ENCODE results near the gene FAM193B. TPM values are rescaled to one million over a fixed set of nuclear protein-coding genes. Genes with fewer than 3 reads are reported as not detected.

The FAM193B gene
- total RNA-seq, 3 donors from 2014 or later (not counting 1 experiment from before 2014, with no cell fraction given) = 203 to 235 (median 216) TPM

- peaks cover 14% of the 10 kb centered on the region for H3K36me3 ChIP-seq (ENCODE audit: control insufficient read depth, insufficient read depth, low read length)
- peak within 1 kb of the TSS; percentile 74 for H3K27ac ChIP-seq (ENCODE audit: low read length)
- DNase-seq (peak; percentile 87 to 90), ATAC-seq (peak; percentile 94 to 97 (median 95))
- Mint-ChIP-seq H3K9me3 (no peaks in the 10 kb centered on the region), H3K27me3 (ENCODE audit: low read depth in 2 of 2) (no peaks in the 10 kb centered on the region), H3K4me1 (peaks cover 29 to 34% of the 10 kb centered on the region in 2 donors), H3K27ac (peak within 1 kb of the TSS; percentile 81 to 90), H3K4me3 (peak within 1 kb of the TSS; percentile 92), H3K36me3 (no peaks in the 10 kb centered on the region)
- no peak for TF ChIP-seq CTCF (IDR thresholded peaks at IDR 0.05)
- H3K9me3 ChIP-seq (ENCODE audit: control insufficient read depth, insufficient read depth, low read length) = no peaks in the 10 kb centered on the region
- H3K27me3 ChIP-seq (ENCODE audit: control insufficient read depth, insufficient read depth, low read length) = no peaks in the 10 kb centered on the region
- WGBS (ENCODE audit: insufficient coverage) = under 1% methylated on average over 85 of the region's 86 CpGs
- intact Hi-C loops (cut with micrococcal nuclease) = no loop called here
- H3K4me1 ChIP-seq (ENCODE audit: control insufficient read depth, insufficient read depth, low read length) = peaks cover 21% of the 10 kb centered on the region
- H3K4me3 ChIP-seq (ENCODE audit: low read length) = peak within 1 kb of the TSS; percentile 83
Measured at GRCh38 chr5:177599731-177600507, 45.6 kb upstream of the FAM193B start, which contains the start of gene B4GALT7. Gene B4GALT7 (plus strand): TSS chr5:177600132. CDS start chr5:177600211, 79 bp downstream.

GRCh38 chr5:177598477-177598876 is 44.1 kb upstream of the FAM193B start:
- TF ChIP-seq CTCF (IDR thresholded peaks at IDR 0.05) = no peak
- WGBS (ENCODE audit: insufficient coverage) = 23% methylated on average over 3 of the region's 5 CpGs
- Histone ChIP-seq H3K27ac (ENCODE audit: low read length) (no peak overlapping the region), H3K27me3 (ENCODE audit: control insufficient read depth, insufficient read depth, low read length) (no peaks in the 10 kb centered on the region), H3K4me3 (ENCODE audit: low read length) (no peak overlapping the region), H3K9me3 (ENCODE audit: control insufficient read depth, insufficient read depth, low read length) (no peaks in the 10 kb centered on the region), H3K36me3 (ENCODE audit: control insufficient read depth, insufficient read depth, low read length) (peaks cover 28% of the 10 kb centered on the region), H3K4me1 (ENCODE audit: control insufficient read depth, insufficient read depth, low read length) (peaks cover 24% of the 10 kb centered on the region)
- DNase-seq (no peak), ATAC-seq (no peak)
- H3K9me3 Mint-ChIP-seq = no peaks in the 10 kb centered on the region
- intact Hi-C loops (cut with micrococcal nuclease) = no loop called here
- peaks cover 5% of the 10 kb centered on the region for H3K36me3 Mint-ChIP-seq
- H3K4me1 Mint-ChIP-seq = peaks cover 33 to 39% of the 10 kb centered on the region in 2 donors
- no peaks in the 10 kb centered on the region for H3K27me3 Mint-ChIP-seq (ENCODE audit: low read depth in 2 of 2)
- peak overlapping the region in 1 of 2 donors; percentile 78 for H3K27ac Mint-ChIP-seq
- H3K4me3 Mint-ChIP-seq = peak overlapping the region; percentile 79

GRCh38 chr5:177596775-177597238 is 42.4 kb upstream of the FAM193B start:
- Histone ChIP-seq H3K9me3 (ENCODE audit: control insufficient read depth, insufficient read depth, low read length) (no peaks in the 10 kb centered on the region), H3K27me3 (ENCODE audit: control insufficient read depth, insufficient read depth, low read length) (no peaks in the 10 kb centered on the region), H3K27ac (ENCODE audit: low read length) (no peak overlapping the region), H3K4me3 (ENCODE audit: low read length) (no peak overlapping the region), H3K4me1 (ENCODE audit: control insufficient read depth, insufficient read depth, low read length) (peaks cover 37% of the 10 kb centered on the region), H3K36me3 (ENCODE audit: control insufficient read depth, insufficient read depth, low read length) (peaks cover 31% of the 10 kb centered on the region)
- Mint-ChIP-seq H3K4me1 (peaks cover 37 to 47% of the 10 kb centered on the region in 2 donors), H3K4me3 (no peak overlapping the region), H3K27ac (no peak overlapping the region), H3K27me3 (ENCODE audit: low read depth in 2 of 2) (no peaks in the 10 kb centered on the region), H3K9me3 (no peaks in the 10 kb centered on the region), H3K36me3 (peaks cover 5% of the 10 kb centered on the region)
- no peak for DNase-seq
- TF ChIP-seq CTCF (IDR thresholded peaks at IDR 0.05) = no peak
- no peak for ATAC-seq
- intact Hi-C loops (cut with micrococcal nuclease) = no loop called here
- 94% methylated on average over 2 of the region's 2 CpGs for WGBS (ENCODE audit: insufficient coverage)

Measured in natural killer cell (primary cell).